Heart right ventricle (tissue), 16 donors: ENCODE results near the gene DHRS11. TPM values are rescaled to one million over a fixed set of nuclear protein-coding genes. Genes with fewer than 3 reads are reported as not detected.

Source experiments
- ATAC-seq, 8 donors: fragments of 200-7000 bp; cut with Tn5 transposase; one replicate each; pipeline ENCODE4 v1.9.1; 2020; ENCODE audit warnings: mild to moderate bottlenecking in 8 of 8, moderate library complexity in 8 of 8, moderate number of reproducible peaks in 1 of 8
- DNase-seq, 2 donors: peaks; one replicate each; pipeline ENCODE4 v3.0.0-alpha.2; 2020
- H3K27ac ChIP-seq, 10 donors: fragments of 200-600 bp; sonication (generic) in 2 of 10; one replicate each; pipeline versions ENCODE4 v1.5.0 to v1.8.0; 2020 to 2022; ENCODE audit warnings: mild to moderate bottlenecking in 3 of 10
- H3K27me3 ChIP-seq, 7 donors: fragments of 200-600 bp; one replicate each; pipeline ENCODE4 v1.8.0; 2021 to 2022; ENCODE audit warnings: mild to moderate bottlenecking in 2 of 7
- H3K36me3 ChIP-seq, 9 donors: fragments of 200-600 bp; sonication (generic) in 1 of 9; one replicate each; pipeline versions ENCODE4 v1.5.0 to v1.8.0; 2020 to 2022; ENCODE audit warnings: mild to moderate bottlenecking in 2 of 9
- H3K4me1 ChIP-seq, 9 donors: fragments of 200-600 bp; sonication (generic) in 1 of 9; one replicate each; pipeline versions ENCODE4 v1.5.0 to v1.8.0; 2020 to 2022; ENCODE audit warnings: mild to moderate bottlenecking in 4 of 9
- H3K4me3 ChIP-seq, 10 donors: fragments of 200-600 bp; sonication (generic) in 2 of 10; one replicate each; pipeline versions ENCODE4 v1.5.0 to v1.8.0; 2020 to 2022; ENCODE audit warnings: mild to moderate bottlenecking in 7 of 10, moderate library complexity in 2 of 10
- H3K9me3 ChIP-seq, 11 donors: fragments of 200-600 bp in 10 of 11; sonication (generic) in 2 of 11; one replicate each; pipeline versions ENCODE4 v1.5.0 to v1.8.0; 2013 to 2022; ENCODE audit warnings: mild to moderate bottlenecking in 2 of 11, control low read depth in 1 of 11, moderate library complexity in 1 of 11
- CTCF ChIP-seq, 9 donors: fragments of 200-600 bp; sonication (generic) in 2 of 9; IDR thresholded peaks; one replicate each; pipeline versions ENCODE4 v1.5.0 to v1.8.0; 2021 to 2022; ENCODE audit warnings: antibody characterized with exemption in 9 of 9, mild to moderate bottlenecking in 5 of 9, moderate library complexity in 1 of 9
- WGBS, 2 donors: extraction: QIAGEN DNeasy Blood & Tissue Kit; methylation state at CpG; one replicate each; pipeline ENCODE4 v1.1.7; 2013; ENCODE audit warnings: inconsistent platforms in 1 of 2; 5-methylcytosine and 5-hydroxymethylcytosine counted together
- intact Hi-C, 10 donors: fragments of 100-400 bp; cut with DNase I; formaldehyde crosslinking; loops; one replicate each; pipeline versions ENCODE4 v1.11.1 to v1.14.2; 2022
- polyA plus RNA-seq, 2 donors: library from polyadenylated mRNA; stranded (reverse); fragments of 200-250 nt; gene quantifications; one replicate each; pipeline ENCODE4 v1.2.3, GENCODE V29; 2013
- total RNA-seq, 10 donors: library from RNA; stranded (reverse); fragmentation: NEBNext Ultra II Directional in 3 of 10; extraction: Animal tissue kit (Norgen Biotek cat#: 25700) in 3 of 10; gene quantifications; one replicate each; pipeline versions ENCODE4 v1.2.1 to v1.2.4, GENCODE V29; 2021 to 2023
- donor health status: Arrhythmogenic right ventricular cardiomyopathy.
- donor health status: ischemic (EF 13 %, LVEDD 7.1; RV severe dilation, severe dysfunction).
- donor health status: healthy with polysubstance abuse.
- donor health status: DM: no; HTN: yes; CAD: no.
- donor health status: DM: no; HTN: no; CAD: no.
- donor health status: ischemic (EF 25% LVEDD 6.9; RV normal size, moderate dysfunction).
- donor health status: ischemic (EF 25% LVEDD 5.7; RV mildly dilated, moderate dysfunction).
- donor health status: healthy.
- donor health status: DM: yes; HTN: yes; CAD: no.
- donor health status: Ischemic cardiomyopathy.
- donor health status: ischemic (EF 35%, LVEDD 5.7; RV mildly dilated, moderate dysfunction).
- donor health status: nonischemic (EF 11% LVEDD 7.7; RV severe dilation, severe dysfunction).
- donor health status: DM: yes; HTN: yes; CAD: no.
- donor health status: PGD.
- donor health status: ischemic (EF 29% LVEDD 5.4; RV normal size, mild dysfunction).
- donor health status: nonischemic (EF 23%, LVEDD 6.1; RV moderate dilation, normal function).

DHRS11 gene
- total and polyA plus RNA-seq, 12 donors: 11.0 to 24.7 (median 18.9) TPM

- Histone ChIP-seq H3K36me3 (no peaks in the 10 kb centered on the region), H3K4me3 (no peak overlapping the region), H3K4me1 (no peaks in the 10 kb centered on the region), H3K9me3 (no peaks in the 10 kb centered on the region), H3K27ac (no peak overlapping the region), H3K27me3 (peaks cover 0 to 48% (median 39%) of the 10 kb centered on the region in 7 donors)
- TF ChIP-seq CTCF (IDR thresholded peaks at IDR 0.05): no peak
- WGBS, 2 donors: 72 to 74% methylated on average over 7 of the region's 7 CpGs
- ATAC-seq (no peak), DNase-seq (no peak)
- intact Hi-C loops: no loop called here
Observed at GRCh38 chr17:36617773-36618172, 26.1 kb downstream of the DHRS11 start.

- Histone ChIP-seq H3K36me3 (no peaks in the 10 kb centered on the region), H3K4me1 (no peaks in the 10 kb centered on the region), H3K4me3 (no peak overlapping the region), H3K27ac (no peak overlapping the region), H3K27me3 (peaks cover 0 to 13% (median 3%) of the 10 kb centered on the region in 7 donors), H3K9me3 (no peaks in the 10 kb centered on the region)
- no peak for ATAC-seq
- no peak for TF ChIP-seq CTCF (IDR thresholded peaks at IDR 0.05)
- intact Hi-C loops: loop anchor here in 4 of 10 donors (5.0 to 10.0 kb wide), 3 partner anchors 424 to 622 kb away; no protein-coding TSS in a partner anchor
- WGBS, 2 donors: 65 to 86% methylated on average over 3 of the region's 3 CpGs
- no peak for DNase-seq
Observed at GRCh38 chr17:36623281-36623680, 31.6 kb downstream of the DHRS11 start.

GRCh38 chr17:36625188-36625587, 33.5 kb downstream of the DHRS11 start:
- Histone ChIP-seq H3K4me3 (no peak overlapping the region), H3K36me3 (no peaks in the 10 kb centered on the region), H3K27ac (no peak overlapping the region), H3K9me3 (no peaks in the 10 kb centered on the region), H3K4me1 (peaks cover 0 to 6% (median 0%) of the 10 kb centered on the region in 9 donors), H3K27me3 (peaks cover 0 to 7% (median 0%) of the 10 kb centered on the region in 7 donors)
- no peak for TF ChIP-seq CTCF (IDR thresholded peaks at IDR 0.05)
- no peak for DNase-seq
- no peak for ATAC-seq
- intact Hi-C loops: loop anchor here in 5 of 10 donors (5.0 to 10.0 kb wide), 3 partner anchors 610 to 620 kb away; no protein-coding TSS in a partner anchor
- 81 to 83% methylated on average over 7 of the region's 7 CpGs for WGBS, 2 donors

- DNase-seq: no peak
- 69 to 71% methylated on average over 12 of the region's 12 CpGs for WGBS, 2 donors
- no peaks in the 10 kb centered on the region for H3K9me3 ChIP-seq
- peaks cover 0 to 14% (median 0%) of the 10 kb centered on the region in 7 donors for H3K27me3 ChIP-seq
- no peak for ATAC-seq
- intact Hi-C loops: loop anchor here in 5 of 10 donors (5.0 to 10.0 kb wide), 3 partner anchors 608 to 618 kb away; no protein-coding TSS in a partner anchor
- no peak overlapping the region for H3K4me3 ChIP-seq
- no peak for TF ChIP-seq CTCF (IDR thresholded peaks at IDR 0.05)
- peaks cover 0 to 6% (median 0%) of the 10 kb centered on the region in 9 donors for H3K4me1 ChIP-seq
- H3K36me3 ChIP-seq: no peaks in the 10 kb centered on the region
- H3K27ac ChIP-seq: no peak overlapping the region
Observed at GRCh38 chr17:36627101-36627500, 35.4 kb downstream of the DHRS11 start.
